B cell (primary cell): ENCODE results near the gene PTPRG.

Experiments
- EZH2 ChIP-seq: IDR thresholded peaks from 2 replicates; pipeline ENCODE4 v1.6.1; 2012; ENCODE audit warnings: borderline replicate concordance, low read depth, mild to moderate bottlenecking, moderate library complexity, low read length; ENCODE audit not compliant: insufficient read depth, poor library complexity, severe bottlenecking
- TF ChIP-seq, protein P1 (sequence below): fragments of 200-600 bp; IDR thresholded peaks from one replicate; pipeline ENCODE4 v1.8.0; 2022; ENCODE audit warnings: antibody characterized with exemption, mild to moderate bottlenecking

- TF ChIP-seq EZH2, result no peak
- TF ChIP-seq, protein P1, sequence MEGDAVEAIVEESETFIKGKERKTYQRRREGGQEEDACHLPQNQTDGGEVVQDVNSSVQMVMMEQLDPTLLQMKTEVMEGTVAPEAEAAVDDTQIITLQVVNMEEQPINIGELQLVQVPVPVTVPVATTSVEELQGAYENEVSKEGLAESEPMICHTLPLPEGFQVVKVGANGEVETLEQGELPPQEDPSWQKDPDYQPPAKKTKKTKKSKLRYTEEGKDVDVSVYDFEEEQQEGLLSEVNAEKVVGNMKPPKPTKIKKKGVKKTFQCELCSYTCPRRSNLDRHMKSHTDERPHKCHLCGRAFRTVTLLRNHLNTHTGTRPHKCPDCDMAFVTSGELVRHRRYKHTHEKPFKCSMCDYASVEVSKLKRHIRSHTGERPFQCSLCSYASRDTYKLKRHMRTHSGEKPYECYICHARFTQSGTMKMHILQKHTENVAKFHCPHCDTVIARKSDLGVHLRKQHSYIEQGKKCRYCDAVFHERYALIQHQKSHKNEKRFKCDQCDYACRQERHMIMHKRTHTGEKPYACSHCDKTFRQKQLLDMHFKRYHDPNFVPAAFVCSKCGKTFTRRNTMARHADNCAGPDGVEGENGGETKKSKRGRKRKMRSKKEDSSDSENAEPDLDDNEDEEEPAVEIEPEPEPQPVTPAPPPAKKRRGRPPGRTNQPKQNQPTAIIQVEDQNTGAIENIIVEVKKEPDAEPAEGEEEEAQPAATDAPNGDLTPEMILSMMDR, result no peak
Measured at GRCh38 chr3:61780016-61780415, 218.6 kb downstream of the PTPRG start.
